SH-SY5Y (cell line): ENCODE data around the gene NRG3.

Experiments
- GATA2 ChIP-seq: IDR thresholded peaks from 2 replicates; pipeline ENCODE4 v1.6.1; 2011; ENCODE audit warnings: mild to moderate bottlenecking, low read depth, low read length
- GATA3 ChIP-seq: IDR thresholded peaks from 2 replicates; pipeline ENCODE4 v1.6.1; 2011; ENCODE audit warnings: low read depth, mild to moderate bottlenecking, low read length, moderate library complexity

- TF ChIP-seq GATA2 (no peak), GATA3 (no peak)
Observed at GRCh38 chr10:82576093-82576492, 701.1 kb downstream of the NRG3 start.
